SK-N-SH (cell line): ENCODE data around the gene TINAG. TPM values are rescaled to one million over a fixed set of nuclear protein-coding genes. Genes with fewer than 3 reads are reported as not detected.

Experiments used
- CTCF ChIA-PET: fragments of 300-600, 350-600 bp; formaldehyde crosslinking; extraction: SDS; loops from one replicate; lab custom pipeline; 2021; lab: Yijun Ruan, JAX
- POLR2A ChIA-PET: fragments of 350-600 bp; sonication (Branson Sonifier 250); formaldehyde crosslinking; extraction: SDS; loops from one replicate; lab custom pipeline; 2020; ENCODE audit warnings: antibody characterized with exemption, inconsistent platforms; lab: Yijun Ruan, JAX
- DNase-seq: peaks from one replicate; pipeline ENCODE4 v3.0.0; 2012
- H2AFZ ChIP-seq: fragments of 200-600 bp; sonication (generic); 2 replicates; pipeline ENCODE4 v1.8.1; 2016; ENCODE audit warnings: antibody characterized with exemption, mild to moderate bottlenecking, low read depth
- H3F3A ChIP-seq: fragments of 200-600 bp; sonication (generic); replicated peaks from 2 replicates; pipeline ENCODE3; 2016; ENCODE audit warnings: antibody characterized with exemption, mild to moderate bottlenecking; ENCODE audit not compliant: insufficient read depth
- H3K27ac ChIP-seq, 2 experiments: fragments of 200-500 bp in 1 of 2; fragments of 200-600 bp in 1 of 2; sonication (Bioruptor generic) in 1 of 2; sonication (generic), shearing (Covaris generic) in 1 of 2; 2 replicates each; pipeline versions ENCODE4 v1.5.1 to v1.6.1; 2014 to 2016; ENCODE audit warnings: low read depth in 2 of 2, inconsistent platforms in 1 of 2, low read length in 1 of 2, mild to moderate bottlenecking in 1 of 2, mixed read lengths in 1 of 2
- H3K27me3 ChIP-seq: fragments of 200-600 bp; sonication (generic), shearing (Covaris generic); 2 replicates; pipeline ENCODE4 v1.6.1; 2016; ENCODE audit warnings: mixed run types; ENCODE audit not compliant: insufficient read depth
- H3K36me3 ChIP-seq, 2 experiments: fragments of 200-500 bp in 1 of 2; fragments of 200-600 bp in 1 of 2; sonication (Bioruptor generic) in 1 of 2; sonication (generic) in 1 of 2; replicated peaks in 1 of 2; 2 replicates each; pipeline versions ENCODE3 to v1.5.1; 2014 to 2016; ENCODE audit warnings: low read length in 1 of 2, mild to moderate bottlenecking in 1 of 2; ENCODE audit not compliant: insufficient read depth in 2 of 2, control insufficient read depth in 1 of 2
- H3K4me1 ChIP-seq, 2 experiments: fragments of 200-500 bp in 1 of 2; fragments of 200-600 bp in 1 of 2; sonication (Bioruptor generic) in 1 of 2; sonication (generic), shearing (Covaris generic) in 1 of 2; 2 replicates each; pipeline versions ENCODE4 v1.5.1 to v1.6.1; 2014 to 2016; ENCODE audit warnings: low read depth in 1 of 2, low read length in 1 of 2, mixed run types in 1 of 2; ENCODE audit not compliant: insufficient read depth in 2 of 2, control insufficient read depth in 1 of 2
- H3K4me2 ChIP-seq: fragments of 200-600 bp; sonication (generic), shearing (Covaris generic); 2 replicates; pipeline ENCODE4 v1.6.1; 2017; ENCODE audit warnings: mixed run types
- H3K4me3 ChIP-seq, 2 experiments: fragments of 200-500 bp in 1 of 2; fragments of 200-600 bp in 1 of 2; sonication (Bioruptor generic) in 1 of 2; sonication (generic), shearing (Covaris generic) in 1 of 2; 2 replicates each; pipeline versions ENCODE4 v1.5.1 to v1.8.1; 2014 to 2016; ENCODE audit warnings: low read depth in 2 of 2, inconsistent platforms in 1 of 2, low read length in 1 of 2, mild to moderate bottlenecking in 1 of 2, mixed read lengths in 1 of 2, moderate library complexity in 1 of 2
- H3K79me2 ChIP-seq: fragments of 200-600 bp; sonication (generic); 2 replicates; pipeline ENCODE4 v1.8.1; 2017; ENCODE audit warnings: mild to moderate bottlenecking; ENCODE audit not compliant: insufficient read depth
- H3K9ac ChIP-seq: fragments of 200-600 bp; sonication (generic); 2 replicates; pipeline ENCODE4 v1.6.1; 2017; ENCODE audit warnings: mixed run types
- H3K9me2 ChIP-seq: fragments of 200-600 bp; sonication (generic); 2 replicates; pipeline ENCODE4 v1.6.1; 2017; ENCODE audit warnings: mixed run types
- H3K9me3 ChIP-seq: fragments of 200-600 bp; sonication (generic); 2 replicates; pipeline ENCODE4 v1.6.1; 2017; ENCODE audit warnings: mixed run types, mild to moderate bottlenecking, moderate library complexity
- H4K20me1 ChIP-seq: fragments of 200-600 bp; sonication (generic); 2 replicates; pipeline ENCODE4 v1.6.1; 2017; ENCODE audit warnings: mild to moderate bottlenecking, mixed run types; ENCODE audit not compliant: insufficient read depth
- FOXM1 ChIP-seq: IDR thresholded peaks from 2 replicates; pipeline ENCODE4 v1.4.0; 2012; ENCODE audit warnings: low read depth, mild to moderate bottlenecking
- JUND ChIP-seq: IDR thresholded peaks from 2 replicates; pipeline ENCODE4 v1.4.0; 2012
- MEF2A ChIP-seq: IDR thresholded peaks from 2 replicates; pipeline ENCODE4 v1.4.0; 2012; ENCODE audit warnings: low read depth, borderline replicate concordance
- NRF1 ChIP-seq: IDR thresholded peaks from 2 replicates; pipeline ENCODE4 v1.6.1; 2012; ENCODE audit warnings: low read depth, mild to moderate bottlenecking, low read length
- RAD21 ChIP-seq: IDR thresholded peaks from 2 replicates; pipeline ENCODE4 v1.6.1; 2012; ENCODE audit warnings: mild to moderate bottlenecking, low read length
- RCOR1 ChIP-seq: fragments of 150-350 bp; IDR thresholded peaks from 2 replicates; pipeline ENCODE4 v1.6.1; 2017; ENCODE audit warnings: antibody characterized with exemption, low read length
- RXRA ChIP-seq: IDR thresholded peaks from 2 replicates; pipeline ENCODE4 v1.4.0; 2012; ENCODE audit warnings: low read depth, mild to moderate bottlenecking, borderline replicate concordance
- SIN3A ChIP-seq: IDR thresholded peaks from 2 replicates; pipeline ENCODE4 v1.6.1; 2012; ENCODE audit warnings: low read depth, mild to moderate bottlenecking, low read length, moderate library complexity, borderline replicate concordance
- TAF1 ChIP-seq: IDR thresholded peaks from 2 replicates; pipeline ENCODE4 v1.6.1; 2012; ENCODE audit warnings: low read depth, mild to moderate bottlenecking, low read length, moderate library complexity, borderline replicate concordance
- TCF12 ChIP-seq: IDR thresholded peaks from 2 replicates; pipeline ENCODE4 v1.4.0; 2012
- WGBS: methylation state at CpG from one replicate; pipeline ENCODE4 v1.1.6; 2017; ENCODE audit warnings: low lambda C conversion rate; 5-methylcytosine and 5-hydroxymethylcytosine counted together
- polyA plus RNA-seq, 3 experiments: library from polyadenylated mRNA; depleted of rRNA; stranded (reverse); fragments of >200 nt; gene quantifications; 2 replicates each; pipeline ENCODE4 v1.2.3, GENCODE V29; 2012
- TF ChIP-seq, protein P1 (sequence below): IDR thresholded peaks from 2 replicates; pipeline ENCODE4 v1.4.0; 2012; ENCODE audit warnings: low read depth
- TF ChIP-seq, protein P2 (sequence below): fragments of 200-600 bp; sonication (generic); IDR thresholded peaks from 2 replicates; pipeline ENCODE4 v1.6.1; 2017; ENCODE audit warnings: antibody characterized with exemption, mild to moderate bottlenecking, moderate library complexity
- TF ChIP-seq, protein P3 (sequence below): fragments of 150-350 bp; IDR thresholded peaks from 2 replicates; pipeline ENCODE4 v1.6.1; 2017; ENCODE audit warnings: antibody characterized with exemption, low read length, low read depth, borderline replicate concordance
- TF ChIP-seq, protein P4 (sequence below): IDR thresholded peaks from 2 replicates; pipeline ENCODE4 v1.4.0; 2012; ENCODE audit warnings: low read depth, borderline replicate concordance

Gene TINAG
- polyA plus RNA-seq, 1 of the 3 experiments (the other 2 are of a cell fraction): 0.13 TPM

DNA sequence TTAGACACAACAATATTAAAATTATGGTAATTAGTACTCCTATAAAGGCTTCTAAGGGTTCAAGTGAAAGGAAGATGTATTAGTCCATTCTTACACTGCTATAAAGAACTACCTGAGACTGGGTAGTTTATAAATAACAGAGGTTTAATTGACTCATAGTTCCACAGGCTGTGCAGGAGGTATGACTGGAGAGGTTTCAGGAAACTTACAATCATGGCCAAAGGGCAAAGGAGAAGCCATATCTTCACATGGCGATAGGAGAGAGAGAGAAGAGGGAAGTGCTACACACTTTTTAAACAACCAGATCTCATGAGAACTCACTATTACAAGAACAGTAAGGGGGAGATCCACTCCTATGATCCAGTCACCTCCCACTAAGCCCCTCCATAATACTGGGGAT, 52.9 kb downstream of the TINAG start:
- H3K79me2 ChIP-seq: no peaks in the 10 kb centered on the region
- H3F3A ChIP-seq: peaks cover 5% of the 10 kb centered on the region
- CTCF ChIA-PET: no interaction called here
- WGBS: 45% methylated on average over 1 of the region's 1 CpG
- H3K4me3 ChIP-seq: no peak overlapping the region
- H3K4me1 ChIP-seq: no peaks in the 10 kb centered on the region
- H3K9me2 ChIP-seq: no peaks in the 10 kb centered on the region
- TF ChIP-seq NRF1 (no peak), TAF1 (no peak)
- TF ChIP-seq, all 33 proteins: peak for 0
- DNase-seq: no peak
- H4K20me1 ChIP-seq: no peaks in the 10 kb centered on the region
- H3K27me3 ChIP-seq: no peaks in the 10 kb centered on the region
- no peak overlapping the region for H3K9ac ChIP-seq
- H3K27ac ChIP-seq: no peak overlapping the region
- no peak overlapping the region for H3K4me2 ChIP-seq
- POLR2A ChIA-PET: no interaction called here
- no peaks in the 10 kb centered on the region for H3K36me3 ChIP-seq
- H3K9me3 ChIP-seq: no peaks in the 10 kb centered on the region
- H2AFZ ChIP-seq: no peak overlapping the region

DNA sequence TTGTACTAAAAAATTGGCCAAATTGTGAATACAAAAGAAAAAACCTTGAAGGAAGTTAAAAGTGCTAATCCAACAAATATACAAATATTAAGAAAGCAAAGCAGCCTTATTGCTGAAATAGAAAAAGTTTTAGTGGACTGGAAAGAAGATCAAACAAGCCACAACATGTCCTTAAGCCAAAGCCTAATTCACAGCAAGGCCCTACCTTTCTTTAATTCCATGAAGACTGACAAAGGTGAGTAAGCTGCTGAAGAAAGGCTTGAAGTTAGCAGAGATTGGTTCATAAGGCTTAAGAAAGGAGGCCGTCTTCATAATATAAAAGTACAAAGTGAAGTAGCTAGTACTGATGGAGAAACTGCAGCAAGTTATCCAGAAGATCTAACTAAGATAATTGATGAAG, 53.5 kb downstream of the TINAG start:
- no peak for DNase-seq
- Histone ChIP-seq H3K4me1 (no peaks in the 10 kb centered on the region), H3F3A (peaks cover 10% of the 10 kb centered on the region), H3K27ac (no peak overlapping the region), H3K9ac (no peak overlapping the region), H3K4me3 (no peak overlapping the region), H3K4me2 (no peak overlapping the region), H3K27me3 (no peaks in the 10 kb centered on the region), H3K9me3 (no peaks in the 10 kb centered on the region), H4K20me1 (no peaks in the 10 kb centered on the region), H3K79me2 (no peaks in the 10 kb centered on the region), H3K36me3 (no peaks in the 10 kb centered on the region), H3K9me2 (no peaks in the 10 kb centered on the region), H2AFZ (no peak overlapping the region)
- POLR2A ChIA-PET: no interaction called here
- TF ChIP-seq RAD21 (no peak), RXRA (no peak)
- TF ChIP-seq, protein P1, sequence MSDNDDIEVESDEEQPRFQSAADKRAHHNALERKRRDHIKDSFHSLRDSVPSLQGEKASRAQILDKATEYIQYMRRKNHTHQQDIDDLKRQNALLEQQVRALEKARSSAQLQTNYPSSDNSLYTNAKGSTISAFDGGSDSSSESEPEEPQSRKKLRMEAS: no peak
- CTCF ChIA-PET: no interaction called here
- WGBS: 21% methylated on average over 1 of the region's 1 CpG

DNA sequence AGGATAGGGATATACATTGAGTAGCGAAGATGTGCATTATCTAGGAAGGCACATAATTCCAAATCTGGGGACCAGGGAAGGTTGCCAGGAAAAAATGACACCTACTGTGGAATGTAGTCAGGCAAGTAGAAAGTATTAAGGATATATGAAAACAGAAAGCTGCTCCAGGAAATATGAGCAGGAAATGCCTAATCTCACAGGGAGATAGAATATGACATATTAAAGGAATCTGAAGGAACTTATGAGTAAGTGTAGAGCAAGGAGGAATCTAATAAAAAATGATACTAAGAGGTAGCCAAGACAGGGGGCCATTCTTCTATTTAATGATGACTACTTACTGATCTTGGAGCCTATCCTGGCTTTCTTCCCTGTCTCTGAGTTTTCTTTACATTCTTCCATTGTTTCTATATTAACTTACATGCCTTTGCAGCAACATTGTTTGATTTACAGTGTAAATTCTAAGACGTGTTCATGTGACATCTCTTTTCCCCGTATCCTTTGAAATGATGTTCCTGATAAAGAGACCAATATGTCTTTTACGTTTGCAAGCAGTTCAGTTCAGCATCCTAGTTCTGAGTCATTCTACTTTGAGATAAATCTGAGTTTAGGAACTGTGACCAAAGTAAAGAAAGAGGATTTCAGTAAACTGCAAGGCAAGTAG, 58.6 kb downstream of the TINAG start:
- Histone ChIP-seq H3K9me2 (no peaks in the 10 kb centered on the region), H3K4me3 (peak overlapping the region; percentile 25 to 34; a peak in 3 of 4 replicates), H2AFZ (peak overlapping the region; percentile 50; the same call in 1 of the 2 replicates), H3F3A (peaks cover 28% of the 10 kb centered on the region), H3K4me2 (peak overlapping the region; percentile 59), H3K79me2 (no peaks in the 10 kb centered on the region), H3K27me3 (no peaks in the 10 kb centered on the region), H3K9ac (peak overlapping the region; percentile 35; the same call in 1 of the 2 replicates), H3K27ac (peak overlapping the region; percentile 76 to 86; a peak in 3 of 4 replicates), H3K9me3 (no peaks in the 10 kb centered on the region; the same call in 1 of the 2 replicates), H4K20me1 (no peaks in the 10 kb centered on the region), H3K36me3 (no peaks in the 10 kb centered on the region), H3K4me1 (0 out of 4 replicates have a peak, but pooled peaks cover 0 to 7% of the 10 kb centered on the region in 2 experiments)
- 3% methylated on average over 4 of the region's 4 CpGs for WGBS
- CTCF ChIA-PET: no interaction called here
- POLR2A ChIA-PET: no interaction called here
- no peak for DNase-seq
- TF ChIP-seq SIN3A (no peak), MEF2A (no peak), RAD21 (no peak), FOXM1 (peak; percentile 53; the same call in 1 of the 2 replicates), TCF12 (peak; percentile 73), RCOR1 (no peak), RXRA (peak; percentile 44; the same call in 1 of the 2 replicates), JUND (peak; percentile 76)
- TF ChIP-seq, protein P2, sequence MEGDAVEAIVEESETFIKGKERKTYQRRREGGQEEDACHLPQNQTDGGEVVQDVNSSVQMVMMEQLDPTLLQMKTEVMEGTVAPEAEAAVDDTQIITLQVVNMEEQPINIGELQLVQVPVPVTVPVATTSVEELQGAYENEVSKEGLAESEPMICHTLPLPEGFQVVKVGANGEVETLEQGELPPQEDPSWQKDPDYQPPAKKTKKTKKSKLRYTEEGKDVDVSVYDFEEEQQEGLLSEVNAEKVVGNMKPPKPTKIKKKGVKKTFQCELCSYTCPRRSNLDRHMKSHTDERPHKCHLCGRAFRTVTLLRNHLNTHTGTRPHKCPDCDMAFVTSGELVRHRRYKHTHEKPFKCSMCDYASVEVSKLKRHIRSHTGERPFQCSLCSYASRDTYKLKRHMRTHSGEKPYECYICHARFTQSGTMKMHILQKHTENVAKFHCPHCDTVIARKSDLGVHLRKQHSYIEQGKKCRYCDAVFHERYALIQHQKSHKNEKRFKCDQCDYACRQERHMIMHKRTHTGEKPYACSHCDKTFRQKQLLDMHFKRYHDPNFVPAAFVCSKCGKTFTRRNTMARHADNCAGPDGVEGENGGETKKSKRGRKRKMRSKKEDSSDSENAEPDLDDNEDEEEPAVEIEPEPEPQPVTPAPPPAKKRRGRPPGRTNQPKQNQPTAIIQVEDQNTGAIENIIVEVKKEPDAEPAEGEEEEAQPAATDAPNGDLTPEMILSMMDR: no peak
- TF ChIP-seq, protein P3, sequence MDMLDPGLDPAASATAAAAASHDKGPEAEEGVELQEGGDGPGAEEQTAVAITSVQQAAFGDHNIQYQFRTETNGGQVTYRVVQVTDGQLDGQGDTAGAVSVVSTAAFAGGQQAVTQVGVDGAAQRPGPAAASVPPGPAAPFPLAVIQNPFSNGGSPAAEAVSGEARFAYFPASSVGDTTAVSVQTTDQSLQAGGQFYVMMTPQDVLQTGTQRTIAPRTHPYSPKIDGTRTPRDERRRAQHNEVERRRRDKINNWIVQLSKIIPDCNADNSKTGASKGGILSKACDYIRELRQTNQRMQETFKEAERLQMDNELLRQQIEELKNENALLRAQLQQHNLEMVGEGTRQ: no peak
- TF ChIP-seq, protein P4, sequence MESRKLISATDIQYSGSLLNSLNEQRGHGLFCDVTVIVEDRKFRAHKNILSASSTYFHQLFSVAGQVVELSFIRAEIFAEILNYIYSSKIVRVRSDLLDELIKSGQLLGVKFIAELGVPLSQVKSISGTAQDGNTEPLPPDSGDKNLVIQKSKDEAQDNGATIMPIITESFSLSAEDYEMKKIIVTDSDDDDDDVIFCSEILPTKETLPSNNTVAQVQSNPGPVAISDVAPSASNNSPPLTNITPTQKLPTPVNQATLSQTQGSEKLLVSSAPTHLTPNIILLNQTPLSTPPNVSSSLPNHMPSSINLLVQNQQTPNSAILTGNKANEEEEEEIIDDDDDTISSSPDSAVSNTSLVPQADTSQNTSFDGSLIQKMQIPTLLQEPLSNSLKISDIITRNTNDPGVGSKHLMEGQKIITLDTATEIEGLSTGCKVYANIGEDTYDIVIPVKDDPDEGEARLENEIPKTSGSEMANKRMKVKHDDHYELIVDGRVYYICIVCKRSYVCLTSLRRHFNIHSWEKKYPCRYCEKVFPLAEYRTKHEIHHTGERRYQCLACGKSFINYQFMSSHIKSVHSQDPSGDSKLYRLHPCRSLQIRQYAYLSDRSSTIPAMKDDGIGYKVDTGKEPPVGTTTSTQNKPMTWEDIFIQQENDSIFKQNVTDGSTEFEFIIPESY: 0 out of 2 replicates have a peak, but pooled peaks have one; percentile 29
- TF ChIP-seq, protein P1: no peak
